Kidney (tissue), 14 donors: Measurements from ENCODE around the gene SKIC2. TPM values are rescaled to one million over a fixed set of nuclear protein-coding genes. Genes with fewer than 3 reads are reported as not detected.
A peak's percentile ranks its signal among the peaks of the same experiment; 100 is the strongest.

Source experiments
- DNase-seq, 5 donors: peaks; one replicate each; pipeline ENCODE4 v3.0.0-alpha.2; 2013 to 2020
- FAIRE-seq: peaks from 2 replicates; lab custom pipeline; 2012; peaks lifted over from hg19 to GRCh38; lab: Jason Lieb, UNC
- H3K27ac ChIP-seq, 2 donors: one replicate each; pipeline ENCODE4 v1.7.0; 2013; ENCODE audit warnings: low read depth in 2 of 2, low read length in 2 of 2, inconsistent platforms in 1 of 2
- H3K27me3 ChIP-seq: one replicate; pipeline ENCODE4 v1.7.1; 2013; ENCODE audit warnings: low read length, inconsistent platforms; ENCODE audit not compliant: control insufficient read depth, insufficient read depth
- H3K36me3 ChIP-seq, 3 donors: one replicate each; pipeline versions ENCODE4 v1.7.0 to v1.7.1; 2013; ENCODE audit warnings: low read length in 3 of 3, control low read depth in 1 of 3, inconsistent platforms in 1 of 3; ENCODE audit not compliant: insufficient read depth in 3 of 3, control insufficient read depth in 2 of 3
- H3K4me1 ChIP-seq, 3 donors: one replicate each; pipeline versions ENCODE4 v1.7.0 to v1.7.1; 2013; ENCODE audit warnings: low read length in 3 of 3, inconsistent platforms in 1 of 3, low read depth in 1 of 3; ENCODE audit not compliant: control insufficient read depth in 2 of 3, insufficient read depth in 2 of 3
- H3K4me3 ChIP-seq, 3 donors: one replicate each; pipeline versions ENCODE4 v1.7.0 to v1.8.1; 2013; ENCODE audit warnings: low read length in 3 of 3, control low read depth in 1 of 3, inconsistent platforms in 1 of 3
- H3K9ac ChIP-seq, 3 donors: one replicate each; pipeline versions ENCODE4 v1.7.0 to v1.7.1; 2013; ENCODE audit warnings: low read length in 3 of 3, control low read depth in 1 of 3, inconsistent platforms in 1 of 3
- H3K9me3 ChIP-seq, 3 donors: one replicate each; pipeline versions ENCODE4 v1.7.0 to v1.7.1; 2013; ENCODE audit warnings: low read length in 3 of 3, control low read depth in 1 of 3, inconsistent platforms in 1 of 3; ENCODE audit not compliant: control insufficient read depth in 2 of 3, insufficient read depth in 1 of 3
- intact Hi-C: fragments of 100-400 bp; cut with DNase I; formaldehyde crosslinking; loops from one replicate; pipeline ENCODE4 v1.11.1; 2022
- polyA plus RNA-seq: library from polyadenylated mRNA; stranded (reverse); fragments of 350-450 nt; fragmentation: Illumina TruSeq; extraction: RNeasy Lipid Tissue Mini Kit (QIAGEN cat#74804); gene quantifications from one replicate; pipeline ENCODE4 v1.2.3, GENCODE V29; 2014; ENCODE audit warnings: low read depth, low replicate concordance; ENCODE audit not compliant: insufficient read depth
- total RNA-seq: library from RNA; stranded (reverse); fragmentation: NEBNext Ultra II Directional; extraction: Animal tissue kit (Norgen Biotek cat#: 25700); gene quantifications from one replicate; pipeline ENCODE4 v1.2.1, GENCODE V29; 2021
- TF ChIP-seq, protein P1 (sequence below): IDR thresholded peaks from 3 replicates; pipeline ENCODE4 v1.5.1; 2012; ENCODE audit warnings: mild to moderate bottlenecking, moderate library complexity, borderline replicate concordance; ENCODE audit not compliant: insufficient read depth; ENCODE audit errors: extremely low read depth
- donor health status: control.
- donor health status: control.
- donor health status: control.
- donor health status: control.
- donor health status: control.
- donor health status: DM: yes; HTN: yes; CAD: no.
- donor health status: Normal renal cell carcinoma (clear cell type).

Gene SKIC2
- total and polyA plus RNA-seq, 2 donors from 2014 or later, result 55.0 to 67.8 TPM

DNA sequence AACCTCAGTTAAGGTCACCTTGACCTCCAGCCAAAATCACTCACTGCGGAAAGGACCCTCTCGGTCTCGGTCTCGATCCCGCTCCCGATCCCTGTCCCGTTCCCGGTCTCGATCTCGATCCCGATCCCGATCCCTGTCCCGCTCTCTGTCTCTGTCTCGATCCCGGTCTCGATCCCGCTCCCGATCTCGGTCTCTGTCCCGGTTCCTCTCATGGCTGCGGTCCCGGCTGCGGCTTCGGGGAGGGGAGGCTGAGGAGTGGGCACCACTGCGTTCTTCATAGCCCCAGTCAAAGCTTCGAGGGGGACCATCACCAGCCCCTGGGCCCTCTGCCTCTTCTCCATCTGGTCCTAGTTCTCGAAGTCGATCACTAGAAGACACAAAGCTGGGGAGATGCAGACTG lies 4.5 kb upstream of the SKIC2 start:
- H3K9ac ChIP-seq, result no peak overlapping the region
- peak in 1 of 5 donors; percentile 70 for DNase-seq
- peaks cover 9 to 35% (median 34%) of the 10 kb centered on the region in 3 donors for H3K36me3 ChIP-seq
- peaks cover 3 to 13% (median 9%) of the 10 kb centered on the region in 3 donors for H3K4me1 ChIP-seq
- H3K9me3 ChIP-seq, result no peaks in the 10 kb centered on the region
- intact Hi-C loops, result no loop called here
- TF ChIP-seq, protein P1, sequence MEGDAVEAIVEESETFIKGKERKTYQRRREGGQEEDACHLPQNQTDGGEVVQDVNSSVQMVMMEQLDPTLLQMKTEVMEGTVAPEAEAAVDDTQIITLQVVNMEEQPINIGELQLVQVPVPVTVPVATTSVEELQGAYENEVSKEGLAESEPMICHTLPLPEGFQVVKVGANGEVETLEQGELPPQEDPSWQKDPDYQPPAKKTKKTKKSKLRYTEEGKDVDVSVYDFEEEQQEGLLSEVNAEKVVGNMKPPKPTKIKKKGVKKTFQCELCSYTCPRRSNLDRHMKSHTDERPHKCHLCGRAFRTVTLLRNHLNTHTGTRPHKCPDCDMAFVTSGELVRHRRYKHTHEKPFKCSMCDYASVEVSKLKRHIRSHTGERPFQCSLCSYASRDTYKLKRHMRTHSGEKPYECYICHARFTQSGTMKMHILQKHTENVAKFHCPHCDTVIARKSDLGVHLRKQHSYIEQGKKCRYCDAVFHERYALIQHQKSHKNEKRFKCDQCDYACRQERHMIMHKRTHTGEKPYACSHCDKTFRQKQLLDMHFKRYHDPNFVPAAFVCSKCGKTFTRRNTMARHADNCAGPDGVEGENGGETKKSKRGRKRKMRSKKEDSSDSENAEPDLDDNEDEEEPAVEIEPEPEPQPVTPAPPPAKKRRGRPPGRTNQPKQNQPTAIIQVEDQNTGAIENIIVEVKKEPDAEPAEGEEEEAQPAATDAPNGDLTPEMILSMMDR, result no peak
- no peak overlapping the region for H3K4me3 ChIP-seq
- H3K27me3 ChIP-seq, result no peaks in the 10 kb centered on the region
- H3K27ac ChIP-seq, result no peak overlapping the region
- no peak for FAIRE-seq

DNA sequence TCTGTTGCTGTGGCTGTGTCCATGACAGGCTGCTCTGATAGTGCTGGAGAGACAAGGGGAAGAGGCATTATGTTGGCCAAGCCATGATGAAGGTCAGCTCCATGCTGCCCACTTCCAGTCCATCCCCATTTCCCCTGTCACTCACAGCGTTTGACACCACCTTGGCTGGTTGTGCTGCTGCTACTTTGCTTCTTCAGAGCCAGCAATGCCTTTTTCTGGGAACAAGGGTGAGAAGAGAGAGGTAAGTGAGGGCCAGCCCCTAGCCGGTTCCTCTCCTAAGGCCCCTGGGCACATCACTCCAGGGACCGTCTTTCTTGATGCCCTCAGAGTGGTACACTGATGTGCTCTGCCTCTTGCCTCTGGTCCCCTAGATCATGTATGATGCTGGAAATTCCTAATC lies 2.2 kb upstream of the SKIC2 start:
- DNase-seq (peak in 1 of 5 donors; percentile 24), FAIRE-seq (no peak)
- Histone ChIP-seq H3K9ac (no peak overlapping the region), H3K4me3 (no peak overlapping the region), H3K27ac (no peak overlapping the region), H3K36me3 (peaks cover 9 to 51% (median 37%) of the 10 kb centered on the region in 3 donors), H3K4me1 (peaks cover 5 to 16% (median 13%) of the 10 kb centered on the region in 3 donors), H3K27me3 (no peaks in the 10 kb centered on the region), H3K9me3 (no peaks in the 10 kb centered on the region)
- intact Hi-C loops, result no loop called here
- TF ChIP-seq, protein P1, result no peak

DNA sequence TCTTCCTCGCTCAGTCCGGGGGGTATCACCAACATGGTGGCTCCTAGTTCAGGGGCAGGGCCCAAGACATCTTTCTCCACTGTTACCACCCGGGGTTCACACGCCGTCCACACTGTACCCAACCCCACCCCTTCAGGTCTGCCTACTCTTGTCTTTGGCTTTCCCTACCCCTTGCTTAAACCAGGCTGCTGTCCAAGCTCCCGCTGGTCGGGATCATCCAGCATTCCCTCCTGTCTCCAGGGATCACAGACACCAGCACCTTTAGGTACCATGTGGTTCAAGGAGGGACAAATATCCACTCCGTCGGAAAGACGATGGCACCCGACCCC lies 599 bp upstream of the SKIC2 start:
- TF ChIP-seq, protein P1, result no peak
- no peaks in the 10 kb centered on the region for H3K9me3 ChIP-seq
- FAIRE-seq, result no peak
- H3K36me3 ChIP-seq, result peaks cover 9 to 60% (median 41%) of the 10 kb centered on the region in 3 donors
- peak in 1 of 5 donors; percentile 74 for DNase-seq
- H3K4me3 ChIP-seq, result peak overlapping the region; percentile 88 to 99 (median 91)
- H3K27me3 ChIP-seq, result no peaks in the 10 kb centered on the region
- H3K9ac ChIP-seq, result peak overlapping the region; percentile 77 to 96 (median 85)
- H3K4me1 ChIP-seq, result peaks cover 5 to 16% (median 13%) of the 10 kb centered on the region in 3 donors
- intact Hi-C loops, result no loop called here
- H3K27ac ChIP-seq, result peak overlapping the region; percentile 66 to 87

DNA sequence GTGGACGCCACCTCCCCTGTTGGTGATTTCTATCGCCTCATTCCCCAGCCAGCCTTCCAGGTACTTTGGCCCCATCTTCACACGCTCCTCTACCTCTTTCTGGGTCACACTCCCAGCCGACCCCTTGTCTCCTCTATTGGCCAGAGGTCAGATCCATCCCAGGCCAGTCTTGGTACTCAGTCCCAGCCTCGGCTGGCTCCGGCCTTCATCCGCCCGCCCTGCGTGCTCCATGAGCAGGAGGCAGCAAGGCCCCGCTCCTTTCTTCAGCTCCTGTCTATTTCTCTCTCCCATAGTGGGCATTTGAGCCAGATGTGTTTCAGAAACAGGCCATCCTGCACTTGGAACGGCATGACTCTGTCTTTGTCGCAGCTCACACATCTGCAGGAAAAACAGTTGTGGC lies 2.6 kb downstream of the SKIC2 start:
- intact Hi-C loops, result no loop called here
- DNase-seq (no peak), FAIRE-seq (no peak)
- Histone ChIP-seq H3K36me3 (peaks cover 2 to 52% (median 37%) of the 10 kb centered on the region in 3 donors), H3K4me3 (no peak overlapping the region), H3K27ac (no peak overlapping the region), H3K27me3 (no peaks in the 10 kb centered on the region), H3K9me3 (no peaks in the 10 kb centered on the region), H3K9ac (no peak overlapping the region), H3K4me1 (peaks cover 5 to 16% (median 13%) of the 10 kb centered on the region in 3 donors)
- TF ChIP-seq, protein P1, result no peak
